GM18502 (cell line): ENCODE data around the gene TTC33.

Experiments used
- ATAC-seq: cut with Tn5 transposase; IDR thresholded peaks from one replicate; pipeline ENCODE4 v1.9.1; 2021; ENCODE audit warnings: mild to moderate bottlenecking; ENCODE audit not compliant: unreplicated experiment, poor library complexity

Gene TTC33

DNA sequence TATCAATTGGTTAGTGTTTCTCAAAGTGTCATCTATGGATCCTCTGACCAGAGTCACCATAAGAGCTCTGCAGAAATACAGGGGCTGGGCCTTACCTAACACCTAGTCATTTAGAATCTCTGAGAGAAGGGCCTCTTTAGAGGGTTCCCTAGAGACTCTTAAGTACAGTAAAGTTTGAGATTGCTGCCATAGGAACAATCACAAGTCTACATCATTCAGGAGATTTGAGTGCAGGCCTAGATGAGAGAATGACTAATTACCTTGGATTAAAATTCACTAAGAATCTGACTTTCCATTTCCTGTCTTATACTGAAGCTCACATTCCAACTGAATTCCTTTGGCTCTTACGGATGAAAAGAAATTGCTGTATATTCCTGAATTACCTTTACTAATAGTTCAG is 258.2 kb downstream of the TTC33 start:
- ATAC-seq, result no peak

DNA sequence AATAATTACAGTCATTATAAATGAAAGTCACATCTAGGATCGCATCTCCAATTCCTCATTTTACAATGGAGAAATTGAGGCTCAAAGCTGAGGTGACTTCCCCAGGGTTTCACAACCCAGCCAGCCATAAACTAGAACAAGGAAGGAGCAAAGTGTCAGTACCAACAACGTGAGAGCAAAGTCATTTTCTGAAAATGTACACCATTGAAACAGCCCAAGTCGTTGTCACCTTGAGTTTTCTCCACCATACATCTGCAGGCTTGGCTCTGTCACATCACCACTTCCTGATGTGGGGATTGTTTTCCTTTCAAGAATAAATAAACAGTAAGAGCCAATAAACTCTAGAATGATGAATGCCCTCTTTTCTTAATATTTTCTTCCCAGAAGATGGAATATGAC is 260.5 kb downstream of the TTC33 start:
- no peak for ATAC-seq

DNA sequence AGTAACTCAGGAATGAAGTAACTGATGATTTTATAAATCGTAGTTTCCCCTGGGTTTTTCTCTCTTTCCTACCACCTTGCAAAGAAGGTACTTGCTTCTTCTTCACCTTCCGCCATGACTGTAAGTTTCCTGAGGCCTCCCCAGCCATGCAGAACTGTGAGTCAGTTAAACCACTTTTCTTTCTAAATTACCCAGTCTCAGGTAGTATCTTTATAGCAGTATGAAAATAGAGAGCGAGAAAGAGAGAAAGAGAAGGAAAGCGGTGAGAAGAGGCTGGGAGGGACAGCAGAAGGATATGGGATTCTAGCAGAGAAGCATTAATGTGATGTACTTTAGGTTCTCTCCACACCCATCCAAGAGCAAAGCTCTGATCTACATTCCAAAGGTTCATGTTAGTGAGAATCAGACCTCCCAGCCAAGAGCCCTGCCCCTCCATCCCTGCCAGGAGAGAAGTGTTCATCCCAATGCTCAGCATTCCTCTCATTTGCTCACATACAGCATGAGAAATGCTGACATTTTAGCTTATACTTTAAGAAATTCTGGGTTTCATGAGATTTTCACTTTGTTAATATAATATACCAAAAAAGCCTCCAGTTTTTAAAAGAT is 261.0 kb downstream of the TTC33 start:
- no peak for ATAC-seq

DNA sequence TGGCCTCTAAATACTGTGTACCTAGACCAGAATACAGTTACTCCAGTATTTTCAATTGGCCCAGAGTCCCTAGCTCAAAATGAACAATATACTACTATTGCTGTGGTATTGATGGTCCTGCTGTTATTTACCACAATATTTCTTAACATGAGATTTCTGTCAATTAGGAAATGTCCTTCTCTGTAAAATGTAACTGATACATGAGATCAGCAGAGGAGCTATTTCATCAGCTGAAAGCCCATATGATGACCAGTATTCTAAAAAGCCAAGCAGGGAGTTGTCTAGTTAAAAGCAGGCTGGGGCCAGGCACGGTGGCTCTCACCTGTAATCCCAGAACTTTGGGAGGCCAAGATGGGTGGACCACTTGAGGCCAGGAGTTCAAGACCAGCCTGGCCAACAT is 263.7 kb downstream of the TTC33 start:
- ATAC-seq, result no peak

DNA sequence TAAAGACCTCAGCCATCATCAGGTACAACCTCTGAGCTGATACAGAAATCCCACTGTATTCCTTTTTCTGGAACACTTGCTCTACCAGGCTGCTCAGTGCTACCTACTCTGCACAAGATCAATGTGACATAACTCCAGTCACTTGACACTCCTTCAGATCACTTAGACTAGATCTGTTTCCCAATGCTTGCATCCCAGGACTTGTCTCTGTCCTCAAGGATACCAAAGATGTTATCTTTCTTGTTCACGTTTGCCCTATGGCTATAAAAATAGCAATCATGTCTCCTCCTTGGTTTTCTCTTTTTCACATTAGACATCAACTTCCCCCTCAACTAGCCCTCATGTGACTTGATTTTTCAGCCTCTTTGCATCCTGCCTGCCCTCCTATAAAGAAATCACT is 264.1 kb downstream of the TTC33 start:
- ATAC-seq, result no peak

DNA sequence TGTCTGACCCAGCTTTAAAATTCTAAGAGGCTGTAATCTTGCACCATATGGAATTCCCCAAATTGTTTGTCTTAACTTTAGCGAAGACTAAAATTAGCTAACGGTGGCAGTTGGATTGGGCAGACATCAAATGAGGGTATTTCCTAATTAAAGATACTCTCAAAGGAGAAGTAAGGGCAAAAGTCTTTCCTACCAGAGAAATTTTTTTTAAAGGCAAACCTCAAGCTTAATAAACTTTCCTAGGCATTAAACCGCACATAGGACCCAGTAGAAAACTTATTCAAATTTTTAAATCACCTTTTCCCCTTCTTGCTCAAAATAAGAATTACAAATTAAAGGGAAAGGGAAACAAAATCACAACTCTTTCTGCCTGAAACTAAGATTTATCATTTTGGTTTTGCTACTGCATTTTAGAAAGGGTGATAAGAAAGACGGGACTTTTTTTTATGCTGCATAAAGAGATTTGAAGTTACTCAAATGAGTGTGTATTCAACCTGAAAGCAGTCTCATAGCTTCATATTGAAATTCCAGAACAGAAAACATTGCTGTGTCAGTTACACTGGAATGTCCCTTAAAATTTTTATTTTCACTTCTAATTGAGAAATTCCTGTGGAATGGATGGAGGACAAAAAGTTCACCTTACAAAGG is 265.2 kb downstream of the TTC33 start:
- peak; percentile 53 for ATAC-seq

DNA sequence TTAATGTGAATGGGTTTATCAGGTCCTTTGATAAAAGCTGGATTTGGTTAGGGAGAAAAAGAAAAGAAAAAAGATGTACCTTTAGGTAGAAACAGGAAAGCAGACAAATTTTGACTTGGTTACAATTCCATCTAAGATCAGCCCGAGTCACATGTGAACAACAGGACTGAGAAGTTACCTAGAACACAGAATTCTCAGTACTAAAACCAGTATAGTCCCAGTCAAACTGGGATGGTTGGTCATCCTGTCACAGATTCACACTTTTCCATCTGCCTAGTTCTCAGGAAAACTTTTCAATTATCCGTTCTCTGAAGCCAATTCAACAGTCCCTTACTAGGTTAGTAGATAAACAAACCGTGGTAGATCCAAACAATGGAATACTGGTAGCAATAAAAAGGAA is 266.3 kb downstream of the TTC33 start:
- ATAC-seq, result no peak

DNA sequence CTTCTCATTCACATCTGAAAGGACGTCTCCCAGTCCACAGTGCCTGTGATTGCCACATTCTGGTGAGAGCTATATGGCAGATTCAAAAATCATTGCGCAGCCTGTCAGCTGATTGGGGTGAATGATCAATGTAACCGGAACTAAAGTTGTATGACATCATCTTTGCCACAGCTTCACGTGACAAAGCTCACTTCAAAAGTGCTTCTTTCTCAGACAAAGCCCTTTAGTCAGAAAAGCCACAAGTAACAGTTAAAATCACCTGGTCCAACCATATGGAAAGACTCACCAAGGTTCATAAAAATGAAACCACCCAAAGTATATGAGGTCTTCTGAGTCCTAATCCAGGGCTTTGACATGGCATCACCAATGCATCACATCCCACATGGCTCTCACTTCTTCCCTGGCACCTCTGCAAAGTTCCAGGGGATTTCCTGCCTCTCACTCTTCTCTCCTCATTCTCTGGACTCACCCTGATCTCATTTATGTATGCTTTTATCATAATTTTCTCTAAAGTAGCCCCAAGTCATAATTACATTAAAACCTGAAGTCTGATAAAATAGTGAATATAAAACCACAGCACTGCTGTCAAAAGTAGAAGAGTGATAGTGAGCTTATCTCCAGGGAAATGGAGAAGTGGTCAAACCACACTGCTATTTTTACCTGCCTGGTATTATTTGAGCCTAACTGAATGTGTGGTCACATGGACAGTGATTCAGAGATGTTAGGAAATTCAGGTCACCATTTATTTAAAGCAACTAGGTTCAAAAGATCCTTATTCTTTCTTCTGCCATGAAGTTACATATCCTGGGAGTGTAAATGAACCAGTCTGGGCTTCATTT is 269.1 kb downstream of the TTC33 start:
- ATAC-seq, result peak; percentile 48

DNA sequence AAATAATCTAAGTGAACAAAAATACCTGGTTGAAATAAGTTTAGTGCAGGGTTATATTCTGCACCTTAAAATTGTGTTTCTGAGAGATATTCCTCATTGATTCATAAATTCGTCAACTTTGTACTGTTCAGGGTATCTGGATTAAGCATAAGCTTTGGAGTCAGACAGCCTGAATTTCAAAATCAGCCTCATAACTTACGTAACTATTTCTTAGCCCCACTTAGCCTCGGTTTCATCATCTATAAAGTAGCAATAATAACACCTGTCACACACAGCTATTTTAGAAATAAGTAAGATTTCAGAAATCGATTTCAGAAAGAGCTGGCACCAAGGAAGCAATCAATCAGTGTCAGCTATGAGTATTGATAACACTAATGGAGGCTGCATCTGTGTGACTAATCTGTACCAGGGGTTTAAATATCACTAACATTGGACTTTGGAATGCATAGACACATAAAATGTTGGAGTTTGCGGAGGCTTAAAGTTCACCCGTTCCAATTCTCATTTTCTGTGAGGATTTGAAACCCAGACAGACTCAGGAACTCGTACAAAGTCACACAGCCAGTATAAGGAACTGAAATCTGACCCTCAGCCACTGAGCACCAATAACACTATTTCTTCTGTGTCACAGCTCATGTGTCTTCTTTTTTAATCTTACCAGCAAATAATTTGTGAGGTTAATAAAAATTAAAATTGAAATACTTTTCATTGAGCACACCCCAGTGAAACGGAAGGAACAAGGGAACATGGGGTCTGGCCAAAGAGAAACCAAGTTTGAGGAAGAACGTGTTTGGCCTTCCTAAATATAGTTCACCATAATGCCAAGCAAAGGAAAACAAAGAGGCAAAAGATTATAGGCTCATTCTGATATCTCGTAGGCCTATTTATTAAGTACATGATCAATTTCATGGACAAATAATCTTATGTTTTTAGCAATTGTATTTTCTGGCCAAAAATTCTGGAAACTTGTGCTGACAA is 270.5 kb downstream of the TTC33 start:
- peak; percentile 63 for ATAC-seq

DNA sequence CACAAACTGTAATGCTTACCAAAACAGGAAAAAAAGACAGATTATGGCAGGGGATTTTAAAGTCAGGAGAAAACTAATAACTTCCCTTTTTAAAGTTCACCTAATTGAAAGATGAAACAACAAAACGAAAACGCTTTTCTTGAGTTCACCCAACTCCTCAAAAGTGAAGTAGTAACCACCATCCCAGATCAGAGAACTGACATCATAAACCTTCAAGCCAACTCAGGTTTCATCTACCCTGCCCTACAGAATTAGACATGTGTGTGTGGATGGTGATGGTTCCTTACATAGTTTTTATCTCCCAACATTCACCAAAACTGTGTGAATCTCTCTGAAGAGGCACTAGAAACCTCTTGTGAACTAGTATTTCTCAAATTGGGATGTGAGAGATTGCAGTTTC is 271.3 kb downstream of the TTC33 start:
- ATAC-seq, result peak; percentile 47

DNA sequence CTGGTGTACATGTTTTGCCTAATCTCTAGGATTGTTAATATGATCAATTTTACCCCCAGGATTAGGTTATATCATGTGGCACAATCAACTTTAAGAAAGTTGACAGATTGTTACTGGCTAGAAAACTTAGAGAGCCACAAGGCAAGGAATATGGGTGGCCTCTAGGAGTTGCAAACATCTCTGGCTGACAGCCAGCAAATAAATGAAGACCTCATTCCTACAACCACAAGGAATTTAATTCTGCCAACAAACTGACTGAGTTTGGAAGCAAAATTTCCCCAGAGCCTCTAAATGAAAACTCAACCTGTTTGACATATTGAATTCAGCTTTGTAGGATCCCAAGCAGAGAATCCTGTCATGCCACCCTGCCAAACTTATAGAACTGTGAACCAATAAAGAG is 272.4 kb downstream of the TTC33 start:
- ATAC-seq, result no peak

DNA sequence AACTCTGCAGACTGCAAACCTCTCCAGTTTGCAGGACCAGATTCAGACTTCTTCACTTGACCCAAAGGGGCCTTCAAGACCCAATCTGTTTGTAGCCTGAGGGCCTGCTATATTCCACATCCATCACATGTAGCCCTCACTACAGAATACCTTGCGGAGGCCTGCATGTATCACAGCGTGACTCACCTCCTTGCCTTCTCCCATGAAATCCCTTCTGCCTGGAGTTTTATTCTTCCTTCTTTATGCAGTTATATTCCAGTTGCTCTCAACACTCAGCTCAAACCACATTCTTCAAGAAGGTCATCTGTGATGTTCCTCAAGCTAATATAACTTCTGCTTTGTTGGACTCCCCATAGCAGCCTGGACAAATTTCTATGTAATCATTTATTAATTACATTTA is 274.5 kb downstream of the TTC33 start:
- no peak for ATAC-seq

DNA sequence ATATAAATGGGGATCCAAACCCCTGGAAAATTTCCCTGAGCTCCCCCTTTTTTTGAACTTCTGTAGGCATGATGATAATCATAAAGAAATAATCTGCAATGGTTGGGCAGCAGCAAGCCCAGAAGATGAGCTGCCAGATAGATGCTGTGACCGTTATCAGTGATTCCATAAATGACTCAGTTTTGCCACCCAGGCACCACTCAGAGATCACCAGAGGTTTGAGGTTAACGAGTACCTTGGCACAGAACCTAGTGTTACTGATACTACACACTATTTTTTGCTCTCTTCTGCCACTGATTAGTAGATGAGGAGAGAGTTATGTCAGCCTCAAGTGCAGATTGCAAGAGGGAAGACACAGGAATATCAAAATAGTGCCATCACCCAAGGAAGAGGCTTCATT is 275.4 kb downstream of the TTC33 start:
- ATAC-seq, result no peak

DNA sequence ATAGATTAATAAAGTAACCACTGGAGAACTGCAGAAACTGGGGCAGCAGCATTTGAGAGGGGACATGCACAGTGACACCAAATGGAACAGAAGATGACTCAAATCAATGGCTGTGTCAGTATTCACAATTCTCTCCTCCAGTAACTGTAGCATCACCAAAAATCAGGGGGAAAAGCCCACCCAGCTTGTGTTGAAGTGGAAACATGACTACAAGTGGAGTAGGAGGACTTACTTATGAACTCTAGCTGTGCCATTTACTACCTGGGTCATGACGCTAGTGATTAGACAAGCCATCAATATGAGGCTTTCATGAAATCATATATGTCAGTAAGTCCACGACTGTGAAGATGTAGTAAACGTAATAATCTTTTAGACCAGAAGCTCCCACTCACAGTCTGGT is 275.8 kb downstream of the TTC33 start:
- ATAC-seq, result no peak

DNA sequence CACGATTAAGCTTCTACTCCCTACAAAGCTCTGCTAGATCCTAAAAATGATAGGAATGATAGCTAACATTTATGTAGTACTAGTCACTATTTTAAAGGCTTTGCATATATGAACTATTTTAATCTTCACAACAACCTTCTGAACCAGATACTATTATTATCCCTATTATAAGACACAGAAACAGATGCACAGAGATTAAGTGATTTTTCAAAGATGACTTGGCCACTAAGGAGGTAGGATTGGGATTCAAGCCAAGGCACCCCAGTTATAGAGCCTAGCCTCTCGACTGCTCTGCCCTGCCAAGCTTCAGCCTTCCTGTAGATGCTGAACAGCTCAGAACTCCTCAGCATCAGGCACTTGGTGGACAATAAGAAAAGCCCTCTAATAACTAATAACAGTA is 277.0 kb downstream of the TTC33 start:
- ATAC-seq, result no peak

DNA sequence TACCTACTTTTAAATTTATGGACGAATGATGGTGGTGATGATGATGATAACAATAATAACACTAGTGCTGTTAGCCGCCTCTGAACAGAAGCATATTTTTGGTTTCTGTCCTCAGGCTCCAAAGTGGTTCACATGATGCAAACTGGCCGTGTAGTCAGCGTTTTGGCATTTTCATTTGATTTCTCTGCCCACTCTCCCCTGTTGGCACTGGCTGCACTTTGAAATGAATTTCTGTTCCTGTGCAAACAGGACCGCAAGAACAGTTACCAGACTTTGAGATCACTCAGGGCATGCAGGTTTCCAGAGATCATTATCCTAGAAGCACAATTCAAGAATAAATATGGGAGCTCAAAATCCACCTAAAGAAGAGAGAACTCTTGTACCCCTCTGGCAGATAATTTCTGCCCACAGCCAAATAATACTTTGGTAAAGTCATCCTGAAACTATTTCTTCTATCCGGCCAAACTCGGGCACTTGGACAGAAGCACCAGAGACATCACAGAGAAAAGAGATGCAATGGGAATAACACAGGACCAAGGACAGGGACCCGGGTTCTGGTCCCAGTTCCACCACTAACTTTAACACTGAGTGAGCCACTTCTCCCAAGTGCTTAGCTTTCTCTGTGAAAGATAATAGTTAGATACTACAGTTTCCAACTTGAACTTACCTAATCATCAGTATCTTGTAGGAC is 277.8 kb downstream of the TTC33 start:
- no peak for ATAC-seq

DNA sequence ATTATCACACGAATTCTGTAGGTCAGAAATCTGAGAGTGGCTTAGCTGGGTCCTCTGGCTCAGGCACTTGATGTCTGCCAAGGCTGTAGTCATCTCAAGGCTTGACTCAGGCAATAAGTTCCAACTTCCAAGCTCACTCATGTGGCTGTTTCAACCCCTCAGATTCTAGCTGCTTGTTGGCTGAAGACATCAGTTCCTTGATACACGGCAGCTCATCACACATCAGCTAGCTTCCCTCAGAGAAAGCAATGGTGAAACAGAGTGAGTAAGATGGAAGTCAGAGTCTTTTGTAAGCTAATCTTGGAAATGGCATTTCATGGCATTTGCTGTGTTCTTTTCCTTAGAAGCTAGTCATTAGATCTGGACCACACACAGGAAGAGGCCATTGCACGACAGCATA is 280.2 kb downstream of the TTC33 start:
- ATAC-seq, result no peak

DNA sequence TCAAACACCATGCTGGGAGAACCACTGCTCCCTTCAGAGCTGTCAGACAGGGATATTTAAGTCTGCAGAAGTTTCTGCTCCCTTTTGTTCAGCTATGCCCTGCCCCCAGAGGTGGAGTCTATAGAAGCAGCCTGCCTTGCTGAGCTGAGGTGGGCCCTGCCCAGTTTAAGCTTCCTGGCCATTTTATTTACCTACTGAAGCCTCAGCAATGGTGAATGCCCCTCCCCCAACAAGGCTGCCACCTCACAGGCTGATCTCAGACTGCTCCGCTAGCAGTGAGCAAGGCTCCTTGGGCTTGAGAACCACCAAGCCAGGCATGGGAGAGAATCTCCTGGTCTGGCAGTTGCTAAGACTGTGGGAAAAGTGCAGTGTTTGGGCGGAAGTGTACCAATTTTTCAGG is 281.5 kb downstream of the TTC33 start:
- ATAC-seq, result no peak

DNA sequence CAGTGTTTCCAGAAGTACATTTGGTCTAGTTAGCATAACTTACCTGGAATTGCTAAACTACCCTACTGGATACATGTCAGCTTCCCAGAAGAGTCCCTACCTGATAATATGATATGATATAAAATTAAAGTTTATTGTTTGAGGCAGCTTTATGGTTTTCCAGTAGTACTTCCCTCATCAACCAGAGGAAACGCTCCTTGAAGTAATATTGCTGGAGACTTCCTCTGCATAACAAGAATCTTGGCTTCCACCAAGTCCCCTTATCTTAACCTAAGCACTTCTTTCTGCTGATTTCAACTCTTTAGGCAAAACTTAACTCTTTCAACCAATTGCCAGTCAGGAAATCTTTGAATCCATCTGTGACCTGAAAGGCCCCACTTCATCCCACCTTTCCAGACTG is 290.3 kb downstream of the TTC33 start:
- no peak for ATAC-seq

DNA sequence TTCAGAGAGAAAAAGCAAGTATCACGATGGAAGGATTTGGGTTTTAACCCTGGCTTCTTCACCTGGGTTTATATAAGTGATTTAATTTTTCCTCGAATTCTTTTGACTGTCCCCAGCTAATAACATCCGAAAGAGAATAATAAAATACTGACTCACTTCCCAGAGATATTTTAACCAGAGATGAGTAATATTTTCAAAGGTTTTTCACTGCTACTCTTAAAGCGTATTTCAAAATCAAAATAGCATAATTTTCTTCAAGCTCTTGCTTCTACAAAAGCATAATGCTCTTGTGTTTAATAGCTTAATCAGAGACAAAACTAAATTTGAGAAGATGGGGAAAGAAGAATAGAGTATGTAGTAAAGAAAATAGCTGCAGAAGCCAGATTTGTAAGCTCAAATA is 291.2 kb downstream of the TTC33 start:
- ATAC-seq, result no peak
